Stimulated activated naive CD8-positive, alpha-beta T cell treated with anti-CD3 and anti-CD28 coated beads, Interleukin-15, Interleukin-2, amounts not matched to agents 100 ng/mL and 50 ng/mL, for 24 hours (primary cell): ENCODE measurements around the gene ELANE.

Source experiments
- H3K27ac Mint-ChIP-seq: one replicate; pipeline ENCODE4 v1.8.0; 2021; ENCODE audit warnings: mild to moderate bottlenecking, mixed read lengths
- H3K27me3 Mint-ChIP-seq: one replicate; pipeline ENCODE4 v1.8.0; 2021; ENCODE audit warnings: mixed read lengths
- H3K36me3 Mint-ChIP-seq: one replicate; pipeline ENCODE4 v1.8.0; 2021; ENCODE audit warnings: low read depth, mixed read lengths
- H3K4me1 Mint-ChIP-seq: one replicate; pipeline ENCODE4 v1.8.0; 2021; ENCODE audit warnings: low read depth, mixed read lengths
- H3K4me3 Mint-ChIP-seq: one replicate; pipeline ENCODE4 v1.8.0; 2021; ENCODE audit warnings: mild to moderate bottlenecking, mixed read lengths
- H3K9me3 Mint-ChIP-seq: one replicate; pipeline ENCODE4 v1.8.0; 2021; ENCODE audit warnings: mixed read lengths

ELANE gene

GRCh38 chr19:852136-853013 lies at the start of gene ELANE:
Gene ELANE, plus strand, starts transcription at chr19:852303. Its CDS starts 26 bp downstream, at chr19:852329.
- H3K4me1 Mint-ChIP-seq: no peaks in the 10 kb centered on the region
- H3K27ac Mint-ChIP-seq: no peak within 1 kb of the TSS
- H3K4me3 Mint-ChIP-seq: no peak within 1 kb of the TSS
- no peaks in the 10 kb centered on the region for H3K36me3 Mint-ChIP-seq
- no peaks in the 10 kb centered on the region for H3K9me3 Mint-ChIP-seq
- peaks cover 11% of the 10 kb centered on the region for H3K27me3 Mint-ChIP-seq

DNA sequence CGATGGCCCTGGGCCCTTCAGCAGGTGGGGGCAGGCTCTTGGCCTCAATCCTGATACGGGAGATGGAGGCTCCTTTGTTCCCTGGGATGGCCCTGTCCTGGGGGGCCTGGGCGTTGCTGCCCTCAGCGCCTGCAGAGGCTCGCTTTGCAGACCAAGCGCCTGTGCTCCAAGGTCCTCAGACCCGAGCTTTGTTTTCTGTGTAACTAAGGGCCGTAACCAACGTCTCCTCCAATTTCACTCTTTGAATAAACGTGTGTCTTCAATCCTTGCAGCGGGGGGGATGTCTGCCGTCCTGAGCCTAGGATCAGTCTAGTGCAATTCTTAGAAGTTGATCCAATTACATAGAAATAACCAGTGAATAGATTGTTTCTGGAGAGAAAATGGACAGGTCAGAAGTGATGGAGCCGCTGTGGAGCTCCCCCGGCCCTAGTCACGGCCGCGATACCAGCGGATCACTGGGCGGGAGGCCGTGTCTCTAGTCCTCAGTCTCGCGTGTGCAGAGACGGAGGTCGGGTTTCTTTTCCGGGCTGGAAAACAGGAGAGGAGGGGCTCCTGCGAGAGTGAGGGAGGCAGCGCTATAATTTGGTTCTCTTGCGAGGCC lies 49.5 kb upstream of the ELANE start:
- Mint-ChIP-seq H3K27ac (peak overlapping the region; percentile 76), H3K27me3 (no peaks in the 10 kb centered on the region), H3K9me3 (no peaks in the 10 kb centered on the region), H3K4me3 (peak overlapping the region; percentile 52), H3K36me3 (peaks cover 64% of the 10 kb centered on the region), H3K4me1 (peaks cover 44% of the 10 kb centered on the region)

- H3K9me3 Mint-ChIP-seq: no peaks in the 10 kb centered on the region
- peaks cover 47% of the 10 kb centered on the region for H3K4me1 Mint-ChIP-seq
- H3K4me3 Mint-ChIP-seq: no peak overlapping the region
- H3K27ac Mint-ChIP-seq: no peak overlapping the region
- H3K27me3 Mint-ChIP-seq: no peaks in the 10 kb centered on the region
- peaks cover 69% of the 10 kb centered on the region for H3K36me3 Mint-ChIP-seq
Observed at GRCh38 chr19:803099-803561, 49.0 kb upstream of the ELANE start.

GRCh38 chr19:803686-804418 lies 48.3 kb upstream of the ELANE start:
- Mint-ChIP-seq H3K27ac (no peak overlapping the region), H3K27me3 (no peaks in the 10 kb centered on the region), H3K4me1 (peaks cover 47% of the 10 kb centered on the region), H3K4me3 (no peak overlapping the region), H3K9me3 (no peaks in the 10 kb centered on the region), H3K36me3 (peaks cover 63% of the 10 kb centered on the region)

GRCh38 chr19:804419-805165 lies 47.5 kb upstream of the ELANE start:
- Mint-ChIP-seq H3K27ac (no peak overlapping the region), H3K36me3 (peaks cover 60% of the 10 kb centered on the region), H3K27me3 (no peaks in the 10 kb centered on the region), H3K4me1 (peaks cover 40% of the 10 kb centered on the region), H3K4me3 (no peak overlapping the region), H3K9me3 (no peaks in the 10 kb centered on the region)

DNA sequence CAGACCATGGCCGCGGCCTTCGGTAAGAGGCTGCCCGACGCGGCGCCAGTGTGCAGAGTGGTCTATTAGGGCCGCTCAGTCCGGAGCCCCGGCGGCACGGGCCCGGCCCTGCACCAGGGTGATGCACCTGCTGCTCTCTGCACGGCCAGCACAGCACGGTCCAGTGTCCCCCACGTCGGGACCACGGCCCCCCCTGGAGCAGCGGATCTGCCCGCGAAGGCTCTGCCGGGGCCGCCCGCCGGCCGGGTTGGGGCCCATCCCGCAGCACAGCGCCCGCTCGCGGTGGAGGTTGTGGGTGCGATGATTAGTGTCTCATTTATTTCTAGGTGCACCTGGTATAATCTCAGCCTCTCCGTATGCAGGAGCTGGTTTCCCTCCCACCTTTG lies 46.9 kb upstream of the ELANE start:
- H3K36me3 Mint-ChIP-seq: peaks cover 60% of the 10 kb centered on the region
- H3K27ac Mint-ChIP-seq: no peak overlapping the region
- H3K4me1 Mint-ChIP-seq: peaks cover 34% of the 10 kb centered on the region
- no peak overlapping the region for H3K4me3 Mint-ChIP-seq
- no peaks in the 10 kb centered on the region for H3K27me3 Mint-ChIP-seq
- H3K9me3 Mint-ChIP-seq: no peaks in the 10 kb centered on the region

DNA sequence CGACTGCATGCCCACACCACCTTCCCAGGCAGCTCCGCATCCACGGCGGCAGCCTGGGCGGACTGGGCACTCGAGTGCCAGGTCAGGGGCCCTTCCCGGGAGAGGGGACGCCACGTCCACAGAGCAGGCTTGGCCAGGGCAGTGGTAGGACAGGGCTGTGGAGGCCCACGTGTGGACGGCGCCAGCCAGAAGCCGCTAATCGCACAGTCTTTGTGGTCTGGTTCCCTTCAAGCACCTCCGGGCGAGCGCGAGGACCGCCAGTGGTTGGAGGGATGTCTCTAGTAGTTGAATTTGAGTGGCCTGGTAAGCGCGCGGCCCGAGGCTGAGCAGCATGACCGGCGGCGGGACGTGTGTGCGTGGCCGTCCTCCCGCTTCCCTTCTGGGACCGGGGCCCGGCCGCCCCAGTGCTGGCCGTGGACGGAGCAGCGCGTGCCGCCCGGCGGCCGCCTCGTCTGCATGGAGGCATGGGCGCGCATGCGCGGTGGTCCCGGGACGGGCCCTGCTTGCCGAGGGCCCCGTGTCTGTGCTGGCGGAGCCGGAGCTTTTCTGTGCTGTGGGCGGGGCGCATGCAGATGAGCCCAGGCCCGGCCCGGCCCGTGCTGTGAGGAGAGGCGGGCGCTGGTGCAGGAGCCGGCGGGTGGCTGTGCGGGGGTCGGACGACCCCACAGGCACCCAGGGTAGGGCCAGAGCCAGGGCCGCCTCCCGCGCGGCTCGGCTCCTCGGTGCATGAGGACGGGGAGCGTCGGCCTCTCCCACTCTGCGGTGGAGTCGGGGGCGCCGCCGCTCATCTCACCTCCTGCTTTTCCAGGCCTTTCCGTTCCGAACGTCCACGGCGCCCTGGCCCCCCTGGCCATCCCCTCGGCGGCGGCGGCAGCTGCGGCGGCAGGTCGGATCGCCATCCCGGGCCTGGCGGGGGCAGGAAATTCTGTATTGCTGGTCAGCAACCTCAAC lies 46.2 kb upstream of the ELANE start:
- Mint-ChIP-seq H3K36me3 (peaks cover 59% of the 10 kb centered on the region), H3K4me3 (no peak overlapping the region), H3K9me3 (no peaks in the 10 kb centered on the region), H3K27ac (no peak overlapping the region), H3K27me3 (no peaks in the 10 kb centered on the region), H3K4me1 (peaks cover 28% of the 10 kb centered on the region)

- H3K4me3 Mint-ChIP-seq: no peak overlapping the region
- no peaks in the 10 kb centered on the region for H3K9me3 Mint-ChIP-seq
- peaks cover 22% of the 10 kb centered on the region for H3K4me1 Mint-ChIP-seq
- peaks cover 62% of the 10 kb centered on the region for H3K36me3 Mint-ChIP-seq
- no peaks in the 10 kb centered on the region for H3K27me3 Mint-ChIP-seq
- no peak overlapping the region for H3K27ac Mint-ChIP-seq
Observed at GRCh38 chr19:806815-807421, 45.2 kb upstream of the ELANE start.

GRCh38 chr19:807627-808422 lies 44.3 kb upstream of the ELANE start:
- Mint-ChIP-seq H3K4me1 (peaks cover 15% of the 10 kb centered on the region), H3K4me3 (no peak overlapping the region), H3K9me3 (no peaks in the 10 kb centered on the region), H3K36me3 (peaks cover 60% of the 10 kb centered on the region), H3K27me3 (no peaks in the 10 kb centered on the region), H3K27ac (no peak overlapping the region)

GRCh38 chr19:808423-808775 lies 43.7 kb upstream of the ELANE start:
- Mint-ChIP-seq H3K4me1 (peaks cover 11% of the 10 kb centered on the region), H3K27me3 (no peaks in the 10 kb centered on the region), H3K27ac (no peak overlapping the region), H3K36me3 (peaks cover 56% of the 10 kb centered on the region), H3K4me3 (no peak overlapping the region), H3K9me3 (no peaks in the 10 kb centered on the region)

GRCh38 chr19:810077-810855 lies 41.8 kb upstream of the ELANE start:
- Mint-ChIP-seq H3K27ac (no peak overlapping the region), H3K9me3 (no peaks in the 10 kb centered on the region), H3K4me1 (peaks cover 7% of the 10 kb centered on the region), H3K4me3 (no peak overlapping the region), H3K36me3 (peaks cover 59% of the 10 kb centered on the region), H3K27me3 (no peaks in the 10 kb centered on the region)

DNA sequence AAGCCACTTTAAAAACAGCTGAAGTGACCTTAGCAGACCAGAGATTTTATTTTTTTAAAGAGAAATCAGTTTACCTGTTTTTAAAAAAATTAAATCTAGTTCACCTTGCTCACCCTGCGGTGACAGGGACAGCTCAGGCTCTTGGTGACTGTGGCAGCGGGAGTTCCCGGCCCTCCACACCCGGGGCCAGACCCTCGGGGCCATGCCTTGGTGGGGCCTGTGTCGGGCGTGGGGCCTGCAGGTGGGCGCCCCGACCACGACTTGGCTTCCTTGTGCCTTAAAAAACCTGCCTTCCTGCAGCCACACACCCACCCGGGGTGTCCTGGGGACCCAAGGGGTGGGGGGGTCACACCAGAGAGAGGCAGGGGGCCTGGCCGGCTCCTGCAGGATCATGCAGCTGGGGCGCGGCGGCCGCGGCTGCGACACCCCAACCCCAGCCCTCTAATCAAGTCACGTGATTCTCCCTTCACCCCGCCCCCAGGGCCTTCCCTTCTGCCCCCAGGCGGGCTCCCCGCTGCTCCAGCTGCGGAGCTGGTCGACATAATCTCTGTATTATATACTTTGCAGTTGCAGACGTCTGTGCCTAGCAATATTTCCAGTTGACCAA lies 41.1 kb upstream of the ELANE start:
- Mint-ChIP-seq H3K9me3 (no peaks in the 10 kb centered on the region), H3K27ac (no peak overlapping the region), H3K27me3 (no peaks in the 10 kb centered on the region), H3K36me3 (peaks cover 59% of the 10 kb centered on the region), H3K4me3 (no peak overlapping the region), H3K4me1 (peaks cover 7% of the 10 kb centered on the region)
